Endothelial cell of umbilical vein (primary cell): ENCODE measurements around the gene INPP5F. TPM values are rescaled to one million over a fixed set of nuclear protein-coding genes. Genes with fewer than 3 reads are reported as not detected.
"Not testable (repeated sequence)": the region's sequence is repeated elsewhere in the genome, so short reads cannot be mapped to it uniquely, and the experiment has no call there.

Source experiments
- BruUV-seq: library from RNA; stranded (reverse); fragments of 400-500 nt; replicated peaks from 2 replicates; lab custom pipeline; 2021; lab: Mats Ljungman, UMichigan
- CTCF ChIA-PET: fragments of 300-600, 350-600 bp; sonication (Branson Sonifier 250); formaldehyde crosslinking; loops from one replicate; lab custom pipeline; 2021; ENCODE audit warnings: antibody characterized with exemption, inconsistent platforms; lab: Charles Lee
- POLR2A ChIA-PET: fragments of 300-600, 350-600 bp; sonication (Branson Sonifier 250); formaldehyde crosslinking; loops from one replicate; lab custom pipeline; 2021; ENCODE audit warnings: antibody characterized with exemption, inconsistent platforms; lab: Charles Lee
- DNase-seq: peaks from one replicate; pipeline ENCODE4 v3.0.0-alpha.2; 2011; ENCODE audit warnings: low read depth, low spot score
- FAIRE-seq: peaks from 2 replicates; lab custom pipeline; 2011; peaks lifted over from hg19 to GRCh38; lab: Jason Lieb, UNC
- H2AFZ ChIP-seq: 2 replicates; pipeline ENCODE4 v1.6.0; 2012; ENCODE audit warnings: low read depth, low read length, control low read depth, inconsistent platforms
- H3K27ac ChIP-seq: 2 replicates; pipeline ENCODE4 v1.5.1; 2011; ENCODE audit warnings: low read depth, mild to moderate bottlenecking, control low read depth, low read length, moderate library complexity; ENCODE audit not compliant: insufficient read depth
- H3K27me3 ChIP-seq, 2 experiments: 2 replicates each; pipeline versions ENCODE4 v1.6.0 to v1.6.1; 2011; ENCODE audit warnings: low read length in 2 of 2, mixed read lengths in 1 of 2; ENCODE audit not compliant: control insufficient read depth in 2 of 2, insufficient read depth in 2 of 2
- H3K36me3 ChIP-seq, 2 experiments: 2 replicates in 1 of 2; 3 replicates in 1 of 2; pipeline ENCODE4 v1.5.1; 2011; ENCODE audit warnings: low read length in 2 of 2, mild to moderate bottlenecking in 1 of 2, moderate library complexity in 1 of 2; ENCODE audit not compliant: control insufficient read depth in 2 of 2, insufficient read depth in 2 of 2; ENCODE audit errors: extremely low read depth in 1 of 2
- H3K4me1 ChIP-seq: 3 replicates; pipeline ENCODE4 v1.5.1; 2011; ENCODE audit warnings: mild to moderate bottlenecking, low read length; ENCODE audit not compliant: control insufficient read depth, insufficient read depth; ENCODE audit errors: extremely low read depth
- H3K4me2 ChIP-seq: 2 replicates; pipeline ENCODE4 v1.6.1; 2011; ENCODE audit warnings: low read length, control low read depth, mixed read lengths; ENCODE audit not compliant: insufficient read depth
- H3K4me3 ChIP-seq, 3 experiments: fragments of 200-600 bp in 1 of 3; sonication (generic), shearing (Covaris generic) in 1 of 3; replicated peaks in 1 of 3; 2 replicates each; pipeline ENCODE4 v1.5.1; 2011 to 2016; ENCODE audit warnings: control low read depth in 3 of 3, low read length in 3 of 3, mild to moderate bottlenecking in 2 of 3, inconsistent platforms in 1 of 3, low read depth in 1 of 3, moderate library complexity in 1 of 3; ENCODE audit not compliant: insufficient read depth in 1 of 3
- H3K79me2 ChIP-seq: 2 replicates; pipeline ENCODE4 v1.6.0; 2012; ENCODE audit warnings: low read length, inconsistent platforms; ENCODE audit not compliant: control insufficient read depth, insufficient read depth
- H3K9ac ChIP-seq: replicated peaks from 2 replicates; pipeline ENCODE3; 2011; ENCODE audit warnings: low read length, control low read depth; ENCODE audit not compliant: insufficient read depth; ENCODE audit errors: extremely low read depth
- H3K9me1 ChIP-seq: replicated peaks from 3 replicates; pipeline ENCODE4 v1.6.0; 2011; ENCODE audit warnings: mild to moderate bottlenecking, low read length; ENCODE audit not compliant: control insufficient read depth, insufficient read depth; ENCODE audit errors: extremely low read depth
- H3K9me3 ChIP-seq: replicated peaks from 2 replicates; pipeline ENCODE4 v1.5.1; 2012; ENCODE audit warnings: low read length, inconsistent platforms; ENCODE audit not compliant: control insufficient read depth, insufficient read depth
- H4K20me1 ChIP-seq: replicated peaks from 2 replicates; pipeline ENCODE3; 2011; ENCODE audit warnings: mild to moderate bottlenecking, low read length; ENCODE audit not compliant: control insufficient read depth, insufficient read depth; ENCODE audit errors: extremely low read depth
- EZH2 ChIP-seq: IDR thresholded peaks from 2 replicates; pipeline ENCODE4 v1.6.1; 2012; ENCODE audit warnings: borderline replicate concordance, low read depth, mild to moderate bottlenecking, moderate library complexity, low read length, inconsistent platforms; ENCODE audit not compliant: severe bottlenecking
- FOS ChIP-seq: IDR thresholded peaks from 2 replicates; pipeline ENCODE4 v1.6.1; 2011; ENCODE audit warnings: mild to moderate bottlenecking, low read length, moderate library complexity, borderline replicate concordance; ENCODE audit not compliant: insufficient read depth
- GATA2 ChIP-seq: IDR thresholded peaks from 2 replicates; pipeline ENCODE4 v1.7.0; 2011; ENCODE audit warnings: low read depth, mild to moderate bottlenecking, moderate library complexity, mixed read lengths, low read length; ENCODE audit not compliant: insufficient read length, insufficient read depth
- JUN ChIP-seq: IDR thresholded peaks from 2 replicates; pipeline ENCODE4 v1.6.1; 2011; ENCODE audit warnings: borderline replicate concordance, low read depth; ENCODE audit not compliant: insufficient read length, insufficient read depth
- MYC ChIP-seq: IDR thresholded peaks from one replicate; pipeline ENCODE4 v1.6.1; 2011; ENCODE audit warnings: mild to moderate bottlenecking, low read depth, low read length
- dilution Hi-C: fragments of 300-500 bp; cut with MboI; formaldehyde crosslinking; loops from one replicate; pipeline ENCODE4 v1.15.0; 2019; ENCODE audit warnings: low sequenced_read_pairs; ENCODE audit not compliant: extremely low pct_ligation_motif_present
- intact Hi-C: fragments of 100-400 bp; cut with micrococcal nuclease; formaldehyde crosslinking; loops from one replicate; pipeline ENCODE4 v1.10.0; 2022
- polyA plus RNA-seq, 4 experiments: library from polyadenylated mRNA; depleted of rRNA in 3 of 4; stranded (reverse) in 3 of 4; unstranded in 1 of 4; fragments of >200 nt; gene quantifications; 2 replicates each; pipeline versions ENCODE4 v1.2.1 to v1.2.3, GENCODE V29; 2011 to 2012; ENCODE audit warnings: missing spikeins in 1 of 4
- total RNA-seq: library from RNA; stranded (reverse); gene quantifications from 2 replicates; pipeline ENCODE4 v1.2.3, GENCODE V29; 2021
- TF ChIP-seq, protein P1 (sequence below): IDR thresholded peaks from 2 replicates; pipeline ENCODE4 v1.6.1; 2011; ENCODE audit not compliant: insufficient read depth, insufficient read length

INPP5F gene
- total and polyA plus RNA-seq, 2 donors (not counting 3 experiments of a cell fraction or from before 2014, with no cell fraction given), result 6.1 to 20.3 TPM

DNA sequence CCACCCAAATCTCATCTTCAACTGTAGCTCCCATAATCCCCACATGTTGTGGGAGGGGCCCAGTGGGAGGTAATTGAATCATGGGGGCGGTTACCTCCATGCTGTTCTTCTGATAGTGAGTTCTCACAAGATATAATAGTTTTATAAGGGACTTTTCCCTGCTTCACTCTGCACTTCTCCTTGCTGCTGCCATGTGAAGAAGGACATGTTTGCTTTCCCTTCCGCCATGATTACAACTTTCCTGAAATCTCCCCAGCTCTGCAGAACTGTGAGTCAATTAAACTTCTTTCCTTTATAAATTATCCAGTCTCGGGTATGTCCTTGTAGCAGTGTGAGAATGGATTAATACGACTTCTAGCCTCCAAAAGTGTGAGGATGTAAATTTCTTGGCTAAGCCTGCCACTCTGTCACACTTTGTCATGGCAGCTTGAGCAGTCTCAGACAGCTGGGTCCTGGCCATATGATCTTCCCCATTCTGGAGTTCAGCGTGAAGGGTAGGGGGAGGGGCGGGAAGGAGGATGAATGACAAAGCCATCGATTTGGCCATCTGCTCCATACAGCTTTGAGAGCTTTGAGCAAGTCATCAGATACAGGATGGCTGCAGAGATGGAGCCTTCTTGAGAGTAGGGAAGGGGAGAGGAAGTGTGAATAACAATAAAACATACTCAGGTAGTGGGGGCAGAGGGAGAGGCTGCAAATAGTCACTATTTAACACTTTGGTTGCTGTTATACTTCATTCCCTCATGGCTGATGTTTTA is 19.1 kb upstream of the INPP5F start:
- no peak for FAIRE-seq
- Histone ChIP-seq H3K4me2 (no peak overlapping the region), H4K20me1 (no peaks in the 10 kb centered on the region), H3K4me3 (no peak overlapping the region), H3K4me1 (peaks cover 5% of the 10 kb centered on the region), H3K36me3 (no peaks in the 10 kb centered on the region), H3K79me2 (no peaks in the 10 kb centered on the region), H2AFZ (no peak overlapping the region), H3K27ac (no peak overlapping the region), H3K27me3 (peaks cover 0 to 2% of the 10 kb centered on the region in 2 experiments), H3K9me3 (no peaks in the 10 kb centered on the region), H3K9ac (no peak overlapping the region), H3K9me1 (no peaks in the 10 kb centered on the region)
- no peak for DNase-seq
- POLR2A ChIA-PET, result no interaction called here
- dilution Hi-C loops (no loop called here), intact Hi-C loops (no loop called here)
- TF ChIP-seq MYC (no peak), JUN (no peak), GATA2 (no peak), EZH2 (no peak), FOS (no peak)
- TF ChIP-seq, protein P1, sequence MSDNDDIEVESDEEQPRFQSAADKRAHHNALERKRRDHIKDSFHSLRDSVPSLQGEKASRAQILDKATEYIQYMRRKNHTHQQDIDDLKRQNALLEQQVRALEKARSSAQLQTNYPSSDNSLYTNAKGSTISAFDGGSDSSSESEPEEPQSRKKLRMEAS, result no peak
- no TSS peak for BruUV-seq
- CTCF ChIA-PET, result no interaction called here

DNA sequence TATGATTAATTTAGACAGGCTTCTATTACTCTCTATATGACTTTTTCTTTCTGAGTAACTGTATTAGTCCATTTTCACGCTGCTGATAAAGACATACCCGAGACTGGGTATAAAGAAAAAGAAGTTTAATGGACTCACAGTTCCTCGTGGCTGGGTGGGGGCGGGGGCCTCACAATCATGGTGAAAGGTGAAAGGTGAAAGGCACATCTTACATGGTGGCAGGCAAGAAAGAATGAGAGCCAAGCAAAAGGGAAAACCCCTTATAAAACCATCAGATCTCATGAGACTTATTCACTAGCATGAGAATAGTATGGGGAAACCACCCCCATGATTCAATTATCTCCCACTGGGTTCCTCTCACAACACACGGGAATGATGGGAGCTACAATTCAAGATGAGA is 18.5 kb upstream of the INPP5F start:
- POLR2A ChIA-PET, intact Hi-C loops, CTCF ChIA-PET: not testable (repeated sequence)

DNA sequence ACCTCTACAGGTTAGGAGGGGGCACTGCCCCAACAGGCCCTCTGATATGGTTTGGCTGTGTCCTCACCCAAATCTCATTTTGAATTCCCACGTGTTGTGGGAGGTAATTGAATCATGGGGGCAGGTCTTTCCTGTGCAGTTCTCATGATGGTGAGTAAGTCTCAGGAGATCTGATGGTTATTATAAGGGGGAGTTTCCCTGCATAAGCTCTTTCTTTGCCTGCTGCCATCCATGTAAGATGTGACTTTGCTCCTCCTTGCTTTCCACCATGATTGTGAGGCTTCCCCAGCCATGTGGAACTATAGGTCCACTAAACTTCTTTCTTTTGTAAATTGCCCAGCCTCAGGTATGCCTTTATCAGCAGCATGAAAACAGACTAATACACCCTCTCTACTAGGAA is 14.9 kb upstream of the INPP5F start:
- H3K4me1 ChIP-seq, H3K9me1 ChIP-seq, H3K4me2 ChIP-seq, BruUV-seq, H3K9me3 ChIP-seq, H3K27ac ChIP-seq, H3K9ac ChIP-seq, H3K4me3 ChIP-seq, H4K20me1 ChIP-seq, dilution Hi-C loops, CTCF ChIA-PET, intact Hi-C loops, DNase-seq, FAIRE-seq, H3K36me3 ChIP-seq, POLR2A ChIA-PET, H3K79me2 ChIP-seq, H3K27me3 ChIP-seq, H2AFZ ChIP-seq: not testable (repeated sequence)

More for the DNA sequence above, 18.5 kb upstream of the INPP5F start:
- H3K9ac ChIP-seq, H3K27ac ChIP-seq, H2AFZ ChIP-seq, H3K9me3 ChIP-seq, dilution Hi-C loops, H3K79me2 ChIP-seq, H3K36me3 ChIP-seq, H4K20me1 ChIP-seq, BruUV-seq, FAIRE-seq, DNase-seq, H3K4me2 ChIP-seq, H3K9me1 ChIP-seq, H3K27me3 ChIP-seq, H3K4me3 ChIP-seq, H3K4me1 ChIP-seq: not testable (repeated sequence)
